ENCODE measurements around the gene LIN37.
A peak's percentile ranks its signal among the peaks of the same experiment; 100 is the strongest.
"Not testable (repeated sequence)": the region's sequence is repeated elsewhere in the genome, so short reads cannot be mapped to it uniquely, and the experiment has no call there.

The LIN37 gene

DNA sequence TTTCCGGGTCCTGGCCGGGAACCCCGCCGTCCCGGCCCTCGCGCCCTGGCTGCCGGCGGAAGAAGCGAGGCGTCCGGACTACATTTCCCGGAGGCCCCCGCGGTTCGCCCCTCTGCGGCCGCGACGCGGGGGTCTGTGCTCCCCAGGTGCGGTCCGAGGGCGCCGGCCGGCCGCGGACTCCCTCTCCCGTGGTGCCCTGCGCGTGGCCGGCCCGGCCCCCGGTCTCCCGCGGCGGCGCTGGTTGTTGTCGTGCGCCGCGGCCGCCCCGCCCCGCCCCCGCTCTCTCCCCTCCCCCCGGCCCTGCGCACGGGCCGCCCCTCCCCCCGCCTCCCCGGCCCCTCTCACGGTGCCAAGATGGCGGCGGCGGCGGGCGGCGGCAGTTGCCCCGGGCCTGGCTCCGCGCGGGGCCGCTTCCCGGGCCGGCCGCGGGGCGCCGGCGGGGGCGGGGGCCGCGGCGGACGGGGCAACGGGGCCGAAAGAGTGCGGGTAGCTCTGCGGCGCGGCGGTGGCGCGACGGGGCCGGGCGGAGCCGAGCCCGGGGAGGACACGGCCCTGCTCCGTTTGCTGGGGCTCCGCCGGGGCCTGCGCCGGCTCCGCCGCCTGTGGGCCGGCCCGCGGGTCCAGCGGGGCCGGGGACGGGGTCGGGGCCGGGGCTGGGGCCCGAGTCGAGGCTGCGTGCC lies 30.6 kb upstream of the LIN37 start, which contains the start of gene KMT2B:
Gene KMT2B (plus strand): TSS at position 339 of the 680 bp plus-strand sequence. CDS start 16 bp downstream, at position 355.
- intact Hi-C loops (cut with DNase I): loop anchor here (1.0 to 5.0 kb wide), 4 partner anchors 25 to 171 kb away; partner anchors contain the start of genes PSENEN, RBM42, TMEM147 and U2AF1L4
- peak in 6 of 42 donors; percentile 4 to 97 (median 92) for DNase-seq

DNA sequence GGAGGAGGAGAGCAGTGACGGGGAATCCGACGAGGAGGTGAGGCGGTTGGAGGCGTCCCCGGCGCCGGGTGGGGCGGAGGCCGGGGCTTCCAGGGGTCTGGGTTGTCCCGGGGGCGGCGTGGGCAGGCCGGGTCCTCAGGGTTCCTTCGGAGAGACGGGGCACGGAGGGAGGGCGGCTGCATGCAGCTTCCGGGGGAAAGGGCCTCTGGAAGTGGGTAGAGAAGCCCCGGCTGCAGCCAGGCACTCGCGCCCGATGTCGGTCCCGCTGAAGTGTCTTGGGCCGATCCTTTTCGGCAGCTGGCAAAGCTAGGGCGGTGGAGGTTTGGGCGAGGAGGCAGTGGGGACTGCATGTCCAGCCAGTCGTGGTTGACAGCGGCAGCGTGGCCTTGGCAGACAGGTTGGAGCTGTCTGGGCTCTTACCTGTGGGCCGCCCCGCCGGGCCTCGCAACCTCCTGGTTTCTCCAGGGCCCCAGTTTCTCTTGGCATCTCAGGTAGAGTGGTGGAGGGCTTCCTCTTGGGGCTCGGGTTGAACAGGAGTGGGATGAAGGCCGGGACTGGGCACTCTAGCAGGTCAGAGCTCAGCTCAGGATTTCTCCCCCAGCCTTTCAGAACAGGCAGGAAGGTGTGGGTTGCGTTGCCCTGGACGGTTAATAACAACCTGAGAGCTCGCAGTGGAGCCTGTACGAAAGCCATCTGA lies 29.9 kb upstream of the LIN37 start:
- peak in 29 of 42 donors; percentile 11 to 62 (median 33) for DNase-seq
- intact Hi-C loops (cut with DNase I): loop anchor here (5.0 kb wide), 1 partner anchor 171 kb away; the partner anchor contains the start of gene TMEM147

DNA sequence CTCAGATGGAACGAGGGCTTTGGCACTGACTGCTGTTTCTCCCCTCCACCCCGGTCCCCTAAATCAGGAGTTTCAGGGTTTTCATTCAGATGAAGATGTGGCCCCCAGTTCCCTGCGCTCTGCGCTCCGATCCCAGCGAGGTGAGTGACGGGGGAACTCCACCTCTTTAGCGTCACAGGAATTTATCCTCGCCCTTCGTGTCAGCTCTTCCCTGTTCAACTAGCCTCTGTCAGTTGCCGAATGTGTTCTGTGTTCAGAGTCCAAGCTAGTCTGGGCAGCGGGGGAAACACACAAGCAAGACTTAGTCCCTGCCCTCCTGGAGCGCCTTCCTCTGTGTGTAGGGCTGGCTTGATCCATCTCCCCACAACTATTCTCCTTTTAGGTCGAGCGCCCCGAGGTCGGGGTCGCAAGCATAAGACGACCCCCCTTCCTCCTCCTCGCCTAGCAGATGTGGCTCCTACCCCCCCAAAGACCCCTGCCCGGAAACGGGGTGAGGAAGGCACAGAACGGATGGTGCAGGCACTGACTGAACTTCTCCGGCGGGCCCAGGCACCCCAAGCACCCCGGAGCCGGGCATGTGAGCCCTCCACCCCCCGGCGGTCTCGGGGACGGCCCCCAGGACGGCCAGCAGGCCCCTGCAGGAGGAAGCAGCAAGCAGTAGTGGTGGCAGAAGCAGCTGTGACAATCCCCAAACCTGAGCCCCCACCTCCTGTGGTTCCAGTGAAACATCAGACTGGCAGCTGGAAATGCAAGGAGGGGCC lies 28.8 kb upstream of the LIN37 start:
- intact Hi-C loops (cut with DNase I): loop anchor here (5.0 kb wide), 1 partner anchor 172 kb away; the partner anchor contains the start of gene TMEM147
- no peak for DNase-seq

DNA sequence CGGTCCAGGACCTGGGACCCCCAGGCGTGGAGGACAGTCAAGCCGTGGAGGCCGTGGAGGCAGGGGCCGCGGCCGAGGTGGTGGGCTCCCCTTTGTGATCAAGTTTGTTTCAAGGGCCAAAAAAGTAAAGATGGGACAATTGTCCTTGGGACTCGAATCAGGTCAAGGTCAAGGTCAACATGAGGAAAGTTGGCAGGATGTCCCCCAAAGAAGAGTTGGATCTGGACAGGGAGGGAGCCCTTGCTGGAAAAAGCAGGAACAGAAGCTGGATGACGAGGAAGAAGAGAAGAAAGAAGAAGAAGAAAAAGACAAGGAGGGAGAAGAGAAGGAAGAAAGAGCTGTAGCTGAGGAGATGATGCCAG lies 28.2 kb upstream of the LIN37 start:
- no peak for DNase-seq

DNA sequence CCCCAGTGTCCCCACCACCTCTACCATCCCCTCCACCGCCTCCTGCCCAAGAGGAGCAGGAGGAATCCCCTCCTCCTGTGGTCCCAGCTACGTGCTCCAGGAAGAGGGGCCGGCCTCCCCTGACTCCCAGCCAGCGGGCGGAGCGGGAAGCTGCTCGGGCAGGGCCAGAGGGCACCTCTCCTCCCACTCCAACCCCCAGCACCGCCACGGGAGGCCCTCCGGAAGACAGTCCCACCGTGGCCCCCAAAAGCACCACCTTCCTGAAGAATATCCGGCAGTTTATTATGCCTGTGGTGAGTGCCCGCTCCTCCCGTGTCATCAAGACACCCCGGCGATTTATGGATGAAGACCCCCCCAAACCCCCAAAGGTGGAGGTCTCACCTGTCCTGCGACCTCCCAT lies 27.7 kb upstream of the LIN37 start:
- intact Hi-C loops (cut with DNase I): no loop called here
- no peak for DNase-seq

More for the DNA sequence above, 28.2 kb upstream of the LIN37 start:
- intact Hi-C loops (cut with DNase I): no loop called here

DNA sequence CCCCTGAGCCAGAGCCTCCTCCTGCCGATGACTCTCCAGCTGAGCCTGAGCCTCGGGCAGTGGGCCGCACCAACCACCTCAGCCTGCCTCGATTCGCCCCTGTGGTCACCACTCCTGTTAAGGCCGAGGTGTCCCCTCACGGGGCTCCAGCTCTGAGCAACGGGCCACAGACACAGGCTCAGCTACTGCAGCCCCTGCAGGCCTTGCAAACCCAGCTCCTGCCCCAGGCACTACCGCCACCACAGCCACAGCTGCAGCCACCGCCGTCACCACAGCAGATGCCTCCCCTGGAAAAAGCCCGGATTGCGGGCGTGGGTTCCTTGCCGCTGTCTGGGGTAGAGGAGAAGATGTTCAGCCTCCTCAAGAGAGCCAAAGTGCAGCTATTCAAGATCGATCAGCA lies 27.0 kb upstream of the LIN37 start:
- intact Hi-C loops (cut with DNase I): no loop called here
- DNase-seq: no peak

DNA sequence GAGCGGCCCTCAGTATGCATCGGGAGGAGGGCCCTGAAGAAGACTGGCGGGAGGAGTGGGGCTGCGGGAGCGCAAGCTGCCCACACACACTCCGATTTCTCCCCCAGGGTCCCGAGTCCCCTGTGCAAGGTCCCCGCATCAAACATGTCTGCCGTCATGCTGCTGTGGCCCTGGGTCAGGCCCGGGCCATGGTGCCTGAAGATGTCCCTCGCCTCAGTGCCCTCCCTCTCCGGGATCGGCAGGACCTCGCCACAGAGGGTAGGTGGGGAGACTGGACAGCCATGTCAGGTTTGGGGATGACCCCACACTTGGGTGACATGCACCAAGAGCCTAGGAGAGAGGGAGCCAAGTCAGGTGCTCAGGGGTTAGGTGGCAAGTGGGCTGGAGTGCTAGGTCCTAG lies 25.9 kb upstream of the LIN37 start:
- intact Hi-C loops (cut with DNase I): no loop called here
- no peak for DNase-seq

DNA sequence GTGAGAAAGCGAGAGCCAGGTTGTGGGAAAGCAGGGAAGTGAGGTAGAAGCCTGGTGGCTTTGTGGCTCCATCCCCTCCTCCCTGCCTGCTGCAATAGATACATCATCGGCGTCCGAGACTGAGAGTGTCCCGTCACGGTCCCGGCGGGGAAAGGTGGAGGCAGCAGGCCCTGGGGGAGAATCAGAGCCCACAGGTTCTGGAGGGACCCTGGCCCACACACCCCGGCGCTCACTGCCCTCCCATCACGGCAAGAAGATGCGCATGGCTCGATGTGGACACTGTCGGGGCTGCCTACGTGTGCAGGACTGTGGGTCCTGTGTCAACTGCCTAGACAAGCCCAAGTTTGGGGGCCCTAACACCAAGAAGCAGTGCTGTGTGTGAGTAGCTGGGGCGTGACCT lies 25.5 kb upstream of the LIN37 start:
- DNase-seq: no peak
- intact Hi-C loops (cut with DNase I): no loop called here

DNA sequence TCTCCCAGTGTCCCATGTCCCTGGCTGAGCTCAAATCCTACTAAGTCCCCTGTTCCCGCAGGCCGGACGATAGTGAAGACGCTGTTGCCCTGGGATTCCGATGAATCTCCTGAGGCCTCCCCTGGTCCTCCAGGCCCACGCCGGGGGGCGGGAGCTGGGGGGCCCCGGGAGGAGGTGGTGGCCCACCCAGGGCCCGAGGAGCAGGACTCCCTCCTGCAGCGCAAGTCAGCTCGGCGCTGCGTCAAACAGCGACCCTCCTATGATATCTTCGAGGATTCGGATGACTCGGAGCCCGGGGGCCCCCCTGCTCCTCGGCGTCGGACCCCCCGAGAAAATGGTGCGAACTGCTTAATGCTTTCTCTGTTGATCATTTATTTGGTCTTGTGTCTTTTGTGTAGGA lies 24.7 kb upstream of the LIN37 start:
- intact Hi-C loops (cut with DNase I): no loop called here
- no peak for DNase-seq

DNA sequence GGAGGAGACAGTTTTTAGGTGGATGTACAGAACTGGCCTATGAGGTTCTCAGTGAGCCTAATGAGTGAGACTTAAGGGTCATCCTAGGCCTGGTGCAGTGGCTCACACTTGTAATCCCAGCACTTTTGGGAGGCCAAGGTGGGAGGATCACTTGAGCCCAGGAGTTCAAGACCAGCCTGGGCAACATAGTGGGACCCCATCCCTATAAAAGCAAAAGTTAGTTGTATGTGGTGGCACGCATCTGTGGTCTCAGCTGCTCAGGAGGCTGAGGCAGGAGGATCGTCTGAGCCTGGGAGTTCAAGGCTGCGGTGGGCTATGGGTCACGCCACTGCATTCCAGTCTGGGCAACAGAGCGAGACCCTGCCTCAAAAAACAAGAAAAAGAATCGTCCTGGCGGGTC lies 24.2 kb upstream of the LIN37 start:
- intact Hi-C loops (cut with DNase I); DNase-seq: not testable (repeated sequence)

DNA sequence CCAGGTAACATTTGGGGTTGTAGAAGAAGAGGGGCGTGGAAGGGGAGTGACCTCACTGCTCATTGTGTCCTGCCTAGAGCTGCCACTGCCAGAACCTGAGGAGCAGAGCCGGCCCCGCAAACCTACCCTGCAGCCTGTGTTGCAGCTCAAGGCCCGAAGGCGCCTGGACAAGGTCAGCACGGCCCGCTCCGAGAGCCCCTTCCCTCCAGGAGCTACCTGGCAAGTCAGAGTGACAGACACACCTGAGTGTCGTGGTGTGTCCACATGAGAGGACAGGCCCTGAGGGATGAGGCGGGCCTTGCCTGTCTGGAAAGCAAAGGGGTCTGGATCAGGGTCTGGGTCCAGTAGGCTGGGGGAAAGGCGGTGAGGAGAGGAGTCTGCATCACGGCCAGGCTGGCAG lies 23.8 kb upstream of the LIN37 start:
- intact Hi-C loops (cut with DNase I): no loop called here
- no peak for DNase-seq

DNA sequence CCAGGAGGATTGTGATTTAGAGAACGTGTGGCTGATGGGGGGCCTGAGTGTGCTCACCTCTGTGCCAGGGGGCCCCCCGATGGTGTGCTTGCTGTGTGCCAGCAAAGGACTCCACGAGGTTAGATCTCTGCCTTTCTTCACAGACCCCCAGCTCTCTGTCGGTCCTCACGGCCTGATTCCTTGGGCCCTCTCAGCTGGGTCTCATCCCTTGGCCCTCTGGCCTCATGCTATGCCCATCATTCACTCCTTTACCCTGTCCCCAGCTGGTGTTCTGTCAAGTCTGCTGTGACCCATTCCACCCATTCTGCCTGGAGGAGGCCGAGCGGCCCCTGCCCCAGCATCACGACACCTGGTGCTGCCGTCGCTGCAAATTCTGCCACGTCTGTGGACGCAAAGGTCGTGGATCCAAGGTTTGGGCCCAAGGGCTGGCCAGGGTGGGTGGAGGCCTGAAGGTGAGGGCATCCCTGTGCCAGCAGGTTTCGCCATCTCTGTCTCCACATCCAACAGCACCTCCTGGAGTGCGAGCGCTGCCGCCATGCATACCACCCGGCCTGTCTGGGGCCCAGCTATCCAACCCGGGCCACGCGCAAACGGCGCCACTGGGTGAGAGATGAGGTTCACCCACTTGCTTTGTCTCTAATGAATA lies 23.0 kb upstream of the LIN37 start:
- DNase-seq: no peak
- intact Hi-C loops (cut with DNase I): no loop called here

DNA sequence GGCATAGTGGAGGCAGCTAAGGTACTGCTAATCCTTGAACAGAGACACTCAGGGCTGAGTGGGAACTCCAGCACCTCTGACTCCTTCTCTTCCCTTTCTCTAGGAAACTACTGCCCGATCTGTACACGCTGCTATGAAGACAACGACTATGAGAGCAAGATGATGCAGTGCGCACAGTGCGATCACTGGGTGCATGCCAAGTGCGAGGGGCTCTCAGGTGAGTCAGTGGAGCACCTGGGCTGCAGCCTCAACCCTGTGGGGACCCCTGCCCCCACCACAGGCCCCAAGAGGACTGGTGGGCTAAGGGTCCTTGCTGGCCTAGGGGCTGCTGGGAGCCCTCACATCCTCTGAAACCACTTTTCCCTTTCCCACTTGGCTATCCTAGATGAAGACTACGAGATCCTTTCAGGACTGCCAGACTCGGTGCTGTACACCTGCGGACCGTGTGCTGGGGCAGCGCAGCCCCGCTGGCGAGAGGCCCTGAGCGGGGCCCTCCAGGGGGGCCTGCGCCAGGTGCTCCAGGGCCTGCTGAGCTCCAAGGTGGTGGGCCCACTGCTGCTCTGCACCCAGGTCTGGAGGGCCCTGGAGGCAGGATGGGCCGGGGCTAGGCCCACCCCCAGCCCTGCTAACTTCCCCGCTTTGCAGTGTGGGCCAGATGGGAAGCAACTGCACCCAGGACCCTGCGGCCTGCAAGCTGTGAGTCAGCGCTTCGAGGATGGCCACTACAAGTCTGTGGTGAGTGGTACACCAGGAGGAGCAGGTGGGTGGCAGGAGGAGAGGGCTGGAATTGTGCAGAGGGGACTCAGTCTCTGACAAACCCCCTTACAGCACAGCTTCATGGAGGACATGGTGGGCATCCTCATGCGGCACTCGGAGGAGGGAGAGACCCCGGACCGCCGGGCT lies 21.1 kb upstream of the LIN37 start:
- DNase-seq: no peak
- intact Hi-C loops (cut with DNase I): no loop called here

DNA sequence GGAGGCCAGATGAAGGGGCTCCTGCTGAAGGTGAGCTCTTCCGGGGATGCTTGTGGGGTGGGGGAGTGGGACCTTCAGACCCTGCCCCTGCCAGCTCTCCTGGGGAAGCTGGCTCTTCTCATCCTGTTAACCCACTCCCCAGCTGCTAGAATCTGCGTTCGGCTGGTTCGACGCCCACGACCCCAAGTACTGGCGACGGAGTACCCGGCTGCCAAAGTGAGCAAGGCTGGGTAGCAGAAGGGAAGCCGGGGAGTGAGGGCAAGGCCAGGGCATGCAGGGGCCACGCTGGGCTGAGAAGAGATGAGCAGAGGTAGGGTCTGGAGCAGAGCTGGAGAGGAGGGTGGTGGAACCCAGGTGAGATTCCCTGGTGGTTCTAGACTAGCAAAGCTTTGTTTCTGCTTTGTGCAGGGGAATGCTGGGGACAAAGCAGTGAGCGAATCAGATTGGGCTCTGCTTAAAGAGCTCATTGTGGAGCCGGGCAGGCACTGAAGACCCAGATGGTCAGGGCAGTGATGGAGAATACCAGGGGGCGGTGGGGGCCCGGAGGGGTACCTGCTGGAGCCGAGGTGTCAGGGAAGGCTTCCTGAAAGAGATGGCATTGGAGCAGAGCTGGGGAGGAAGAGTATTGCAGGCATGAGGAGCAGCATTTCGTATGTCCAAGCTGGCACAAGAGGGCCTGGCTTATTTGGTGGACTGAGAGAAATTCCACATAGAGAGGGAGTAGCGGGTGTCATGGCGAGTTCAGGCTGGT lies 20.2 kb upstream of the LIN37 start:
- no peak for DNase-seq
- intact Hi-C loops (cut with DNase I): no loop called here

DNA sequence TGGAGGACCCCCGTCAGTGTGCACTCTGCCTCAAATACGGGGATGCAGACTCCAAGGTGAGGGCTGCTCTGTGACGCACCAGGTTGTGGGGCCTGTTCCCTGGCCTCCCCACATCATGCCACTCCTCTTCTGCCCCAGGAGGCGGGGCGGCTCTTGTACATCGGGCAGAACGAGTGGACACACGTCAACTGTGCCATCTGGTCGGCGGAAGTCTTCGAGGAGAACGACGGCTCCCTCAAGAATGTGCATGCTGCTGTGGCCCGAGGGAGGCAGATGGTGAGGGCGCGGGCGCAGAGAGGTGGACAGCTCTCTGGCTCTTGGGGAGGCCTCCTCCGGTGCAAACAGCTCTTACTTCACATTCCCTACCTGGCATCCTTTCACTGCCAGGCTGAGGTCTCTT lies 19.4 kb upstream of the LIN37 start:
- intact Hi-C loops (cut with DNase I): no loop called here
- DNase-seq: no peak

DNA sequence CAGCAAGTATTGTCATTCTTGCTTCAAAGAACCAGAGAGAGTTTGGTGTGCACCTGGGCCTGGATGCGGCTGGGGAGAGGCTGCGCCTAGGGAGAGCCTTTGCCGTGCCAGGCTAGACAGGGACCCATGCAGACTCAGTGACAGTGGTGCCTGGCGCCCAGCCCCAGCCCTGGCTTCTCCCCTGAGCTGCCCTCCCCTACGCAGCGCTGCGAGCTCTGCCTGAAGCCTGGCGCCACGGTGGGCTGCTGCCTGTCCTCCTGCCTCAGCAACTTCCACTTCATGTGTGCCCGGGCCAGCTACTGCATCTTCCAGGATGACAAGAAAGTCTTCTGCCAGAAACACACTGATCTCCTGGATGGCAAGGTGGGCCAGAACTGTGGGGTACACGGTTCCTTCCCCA lies 18.6 kb upstream of the LIN37 start:
- no peak for DNase-seq

DNA sequence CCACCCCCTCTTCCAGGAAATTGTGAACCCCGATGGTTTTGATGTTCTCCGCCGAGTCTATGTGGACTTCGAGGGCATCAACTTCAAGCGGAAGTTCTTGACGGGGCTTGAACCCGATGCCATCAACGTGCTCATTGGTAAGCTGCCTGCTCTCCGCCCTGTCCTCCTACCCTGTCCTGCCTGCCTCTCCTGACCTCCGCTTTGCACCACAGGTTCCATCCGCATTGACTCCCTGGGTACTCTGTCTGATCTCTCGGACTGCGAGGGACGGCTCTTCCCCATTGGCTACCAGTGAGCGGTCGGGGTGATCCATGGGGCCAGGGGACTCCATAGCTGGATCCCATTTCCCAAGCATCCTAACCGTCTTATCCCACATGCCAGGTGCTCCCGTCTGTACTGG lies 18.1 kb upstream of the LIN37 start:
- DNase-seq: no peak

More for the DNA sequence above, 18.6 kb upstream of the LIN37 start:
- intact Hi-C loops (cut with DNase I): no loop called here

DNA sequence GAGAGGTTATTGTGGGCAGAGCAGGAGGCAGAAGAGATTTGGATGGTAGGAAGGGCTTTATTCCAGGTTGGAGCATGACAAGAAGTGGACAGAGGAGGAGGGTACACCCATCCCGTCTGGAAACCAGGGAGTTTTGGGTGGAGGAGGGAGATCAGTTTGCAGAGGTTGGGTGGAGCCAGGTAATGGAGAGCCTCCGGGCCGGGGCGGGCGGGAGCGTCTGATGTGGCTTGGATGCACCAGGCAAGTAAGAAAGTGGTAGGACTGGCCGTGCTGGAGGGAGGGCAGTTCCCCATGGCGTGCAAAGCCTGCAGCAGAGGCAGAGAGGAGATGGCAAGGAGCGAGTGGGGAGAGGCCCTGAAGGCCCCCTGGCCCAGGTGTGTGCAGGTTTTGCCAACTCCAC lies 17.0 kb upstream of the LIN37 start:
- intact Hi-C loops (cut with DNase I): no loop called here
- no peak for DNase-seq

More for the DNA sequence above, 18.1 kb upstream of the LIN37 start:
- intact Hi-C loops (cut with DNase I): no loop called here
